T-helper 2 cell treated with Interferon-gamma antibody and Interleukin-4, amounts not matched to agents 5 μg/mL and 100 μg/mL, for 36 hours (primary cell): ENCODE results near the gene NAA15.
"Not testable (repeated sequence)": the region's sequence is repeated elsewhere in the genome, so short reads cannot be mapped to it uniquely, and the experiment has no call there.

Experiments
- DNase-seq: peaks from one replicate; pipeline ENCODE4 v3.0.0; 2021; ENCODE audit warnings: low spot score
- H3K27ac Mint-ChIP-seq: one replicate; pipeline ENCODE4 v1.8.0; 2021; ENCODE audit warnings: mild to moderate bottlenecking, mixed read lengths
- H3K27me3 Mint-ChIP-seq: one replicate; pipeline ENCODE4 v1.8.0; 2021; ENCODE audit warnings: low read depth, mixed read lengths
- H3K36me3 Mint-ChIP-seq: one replicate; pipeline ENCODE4 v1.8.0; 2021; ENCODE audit warnings: low read depth, mixed read lengths
- H3K4me1 Mint-ChIP-seq: one replicate; pipeline ENCODE4 v1.8.0; 2021; ENCODE audit warnings: low read depth, mixed read lengths
- H3K4me3 Mint-ChIP-seq: one replicate; pipeline ENCODE4 v1.8.0; 2022; ENCODE audit warnings: mild to moderate bottlenecking, moderate library complexity, mixed read lengths
- H3K9me3 Mint-ChIP-seq: one replicate; pipeline ENCODE4 v1.8.0; 2021; ENCODE audit warnings: mixed read lengths

Gene NAA15

DNA sequence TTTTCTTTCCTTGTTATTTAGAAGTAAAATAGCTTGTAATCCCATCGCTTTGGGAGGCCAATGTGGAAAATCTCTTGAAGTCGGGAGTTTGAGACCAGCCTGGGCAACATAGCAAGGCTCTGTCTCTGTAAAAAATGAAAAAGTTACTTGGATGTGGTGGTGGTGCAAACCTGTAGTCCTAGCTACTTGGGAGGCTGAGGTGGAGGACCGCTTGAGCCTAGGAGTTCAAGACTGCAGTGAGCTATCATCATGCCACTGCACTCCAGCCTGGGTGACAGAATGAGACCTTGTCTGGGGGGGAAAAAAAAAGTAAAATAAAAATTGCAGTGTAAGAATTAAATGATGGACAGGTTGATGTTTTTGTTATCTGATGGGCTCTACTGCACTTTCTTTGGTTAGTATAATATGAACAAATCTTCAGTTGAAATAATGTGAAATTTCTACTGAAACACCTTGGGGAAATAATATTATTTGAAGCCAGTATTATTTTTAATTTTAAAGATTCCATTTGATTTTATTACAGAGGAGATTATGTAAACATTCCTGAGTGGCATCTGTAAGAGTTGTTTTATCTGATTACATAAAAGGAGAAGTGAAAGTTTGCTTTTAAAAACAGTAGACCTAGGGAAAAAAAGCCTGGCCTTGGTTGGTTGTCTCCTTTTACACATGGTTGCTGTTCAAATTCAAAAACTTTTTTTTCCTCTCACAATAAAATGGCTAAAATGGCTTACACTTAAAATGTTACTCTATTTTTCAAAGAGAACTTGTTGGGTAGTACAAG is 11.4 kb downstream of the NAA15 start:
- Mint-ChIP-seq H3K27me3 (no peaks in the 10 kb centered on the region), H3K36me3 (peaks cover 22% of the 10 kb centered on the region), H3K4me1 (peaks cover 51% of the 10 kb centered on the region), H3K27ac (peak overlapping the region; percentile 58), H3K9me3 (peaks cover 4% of the 10 kb centered on the region), H3K4me3 (peak overlapping the region; percentile 50)
- DNase-seq: no peak

DNA sequence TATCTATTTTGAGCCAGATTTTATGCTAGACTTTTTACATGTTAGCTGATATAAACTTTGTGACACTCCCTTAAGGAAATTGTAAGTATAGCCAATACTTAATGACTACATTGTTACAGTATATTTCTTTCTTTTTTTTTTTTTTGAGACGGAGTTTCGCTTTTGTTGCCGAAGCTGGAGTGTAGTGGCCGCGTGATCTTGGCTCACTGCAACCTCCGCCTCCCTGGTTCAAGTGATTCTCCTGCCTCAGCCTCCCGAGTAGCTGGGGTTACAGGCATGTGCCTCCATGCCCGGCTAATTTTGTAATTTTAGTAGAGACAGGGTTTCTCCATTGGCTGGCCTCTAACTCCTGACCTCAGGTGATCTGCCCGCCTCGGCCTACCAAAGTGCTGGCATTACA is 12.1 kb downstream of the NAA15 start:
- Mint-ChIP-seq H3K36me3 (peaks cover 26% of the 10 kb centered on the region), H3K27ac (peak overlapping the region; percentile 58), H3K4me3 (peak overlapping the region; percentile 55), H3K4me1 (peaks cover 53% of the 10 kb centered on the region)
- DNase-seq, H3K27me3 Mint-ChIP-seq, H3K9me3 Mint-ChIP-seq: not testable (repeated sequence)

DNA sequence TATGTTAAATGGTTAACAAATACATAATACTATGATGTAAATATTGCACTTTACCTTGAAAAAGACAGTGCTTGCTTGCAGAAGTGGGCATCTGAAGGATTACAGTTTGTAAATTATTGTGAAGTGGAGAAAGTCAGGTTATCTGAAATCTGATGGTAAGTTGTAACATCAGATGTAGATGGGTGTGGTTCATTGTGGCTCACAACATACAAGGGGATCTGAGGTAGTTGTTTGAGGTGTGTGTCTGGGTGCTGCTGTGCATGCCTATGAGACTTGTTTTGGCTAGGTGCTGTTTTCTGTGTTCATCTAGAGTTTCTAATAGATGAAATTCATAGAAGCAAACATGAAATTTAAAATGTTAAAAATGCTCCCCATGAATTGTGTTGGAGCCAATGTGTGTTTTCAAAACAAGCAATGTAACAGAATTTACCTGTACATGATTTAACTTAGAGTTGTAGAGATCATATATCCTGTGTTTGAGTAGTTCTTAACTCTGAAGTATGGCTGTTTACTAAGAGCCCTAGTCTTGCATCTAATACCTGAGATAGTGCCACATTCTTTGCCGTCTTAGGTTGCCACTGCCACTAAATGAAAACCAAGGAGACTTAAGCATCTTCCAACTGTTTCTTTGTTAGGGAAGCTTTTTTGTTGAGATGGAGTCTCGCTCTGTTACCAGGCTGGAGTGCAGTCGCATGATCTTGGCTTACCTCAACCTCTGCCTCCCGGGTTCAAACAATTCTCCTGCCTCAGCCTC is 12.9 kb downstream of the NAA15 start:
- Mint-ChIP-seq H3K36me3 (peaks cover 25% of the 10 kb centered on the region), H3K27ac (peak overlapping the region; percentile 29), H3K4me3 (peak overlapping the region; percentile 55), H3K27me3 (no peaks in the 10 kb centered on the region), H3K4me1 (peaks cover 52% of the 10 kb centered on the region), H3K9me3 (peaks cover 4% of the 10 kb centered on the region)
- DNase-seq: no peak

DNA sequence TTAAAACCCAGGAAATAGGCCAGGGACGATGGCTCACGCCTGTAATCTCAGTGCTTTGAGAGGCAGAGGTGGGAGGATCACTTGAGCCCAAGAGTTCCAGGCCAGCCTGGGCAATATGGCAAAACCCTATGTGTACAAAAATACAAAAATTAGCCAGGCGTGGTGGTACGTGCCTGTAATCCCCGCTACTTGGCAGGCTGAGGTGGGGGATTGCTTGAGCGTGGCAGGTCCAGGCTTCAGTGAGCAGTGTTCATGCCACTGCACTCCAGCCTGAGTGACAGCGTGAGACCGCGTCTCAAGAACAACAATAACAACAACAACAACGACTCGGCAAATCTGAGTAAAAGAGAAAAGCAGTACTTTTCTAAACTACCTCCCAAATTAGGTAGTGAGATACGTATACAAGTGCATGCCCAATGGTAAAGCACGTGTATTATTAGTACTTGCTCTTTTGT is 13.9 kb downstream of the NAA15 start:
- peak overlapping the region; percentile 16 for H3K4me3 Mint-ChIP-seq
- H3K27ac Mint-ChIP-seq: no peak overlapping the region
- no peak for DNase-seq
- no peaks in the 10 kb centered on the region for H3K27me3 Mint-ChIP-seq
- H3K36me3 Mint-ChIP-seq: peaks cover 29% of the 10 kb centered on the region
- H3K9me3 Mint-ChIP-seq: peaks cover 8% of the 10 kb centered on the region
- H3K4me1 Mint-ChIP-seq: peaks cover 56% of the 10 kb centered on the region

DNA sequence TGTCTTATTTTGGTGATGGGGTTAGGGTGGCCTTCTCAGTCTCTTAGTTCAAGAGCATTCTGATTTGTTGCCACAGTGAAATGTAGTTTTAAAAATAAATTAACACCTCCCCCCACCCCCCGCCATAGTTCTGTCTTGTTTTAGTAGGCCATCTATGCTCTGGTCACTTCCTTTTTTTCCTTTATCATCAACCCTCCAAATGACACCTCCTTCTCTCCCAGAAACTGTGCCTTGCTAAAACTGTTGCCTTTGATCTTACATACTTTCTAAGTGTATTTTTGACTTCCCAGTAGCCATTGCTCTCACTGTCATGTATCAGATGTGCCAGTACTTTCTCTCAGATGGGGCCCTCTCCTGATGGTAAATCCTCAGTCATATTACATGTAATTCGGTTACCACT is 15.4 kb downstream of the NAA15 start:
- H3K27me3 Mint-ChIP-seq: no peaks in the 10 kb centered on the region
- H3K4me3 Mint-ChIP-seq: peak overlapping the region; percentile 59
- H3K9me3 Mint-ChIP-seq: peaks cover 10% of the 10 kb centered on the region
- DNase-seq: no peak
- peaks cover 56% of the 10 kb centered on the region for H3K4me1 Mint-ChIP-seq
- peak overlapping the region; percentile 73 for H3K27ac Mint-ChIP-seq
- peaks cover 35% of the 10 kb centered on the region for H3K36me3 Mint-ChIP-seq

DNA sequence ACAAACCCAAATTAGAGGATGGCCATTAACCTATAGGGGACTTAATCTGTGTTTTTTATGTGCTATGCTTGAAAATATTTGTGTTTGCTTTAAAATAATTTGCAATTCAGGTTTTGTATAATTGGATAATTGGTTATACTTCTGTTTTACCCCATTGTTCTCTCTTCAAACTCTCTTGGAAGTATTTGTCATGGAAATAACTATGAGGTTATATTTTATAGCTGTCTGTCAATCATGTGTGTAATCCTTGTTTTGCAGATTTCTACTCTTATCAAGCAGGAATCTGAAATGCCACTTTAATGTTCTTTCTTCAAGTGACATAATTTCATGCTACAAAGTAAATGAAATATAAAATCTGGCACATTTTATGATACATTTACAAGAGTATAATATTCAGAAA is 16.3 kb downstream of the NAA15 start:
- Mint-ChIP-seq H3K4me1 (peaks cover 56% of the 10 kb centered on the region), H3K4me3 (no peak overlapping the region), H3K9me3 (peaks cover 18% of the 10 kb centered on the region)

DNA sequence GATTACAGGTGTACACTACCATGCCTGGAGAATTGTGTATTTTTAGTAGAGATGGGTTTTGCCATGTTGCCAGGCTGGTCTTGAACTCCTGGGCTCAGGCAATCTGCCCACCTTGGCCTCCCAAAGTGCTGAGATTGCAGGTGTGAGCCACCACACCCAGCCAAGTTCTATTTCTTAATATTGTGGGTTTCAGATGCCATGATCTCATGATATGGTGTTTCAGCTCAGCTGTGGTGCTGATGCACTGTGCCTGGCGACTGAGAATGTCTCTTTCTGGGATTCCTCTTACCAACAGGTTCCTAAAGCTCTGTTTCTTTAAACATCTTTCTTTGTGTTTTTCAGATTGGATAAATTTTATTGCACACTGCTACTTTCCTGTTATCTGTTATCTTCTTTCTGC is 18.3 kb downstream of the NAA15 start:
- Mint-ChIP-seq H3K27me3 (no peaks in the 10 kb centered on the region), H3K4me1 (peaks cover 45% of the 10 kb centered on the region), H3K27ac (peak overlapping the region; percentile 42)

More for the DNA sequence above, 16.3 kb downstream of the NAA15 start:
- DNase-seq: no peak
- peaks cover 41% of the 10 kb centered on the region for H3K36me3 Mint-ChIP-seq
- no peaks in the 10 kb centered on the region for H3K27me3 Mint-ChIP-seq
- H3K27ac Mint-ChIP-seq: no peak overlapping the region

DNA sequence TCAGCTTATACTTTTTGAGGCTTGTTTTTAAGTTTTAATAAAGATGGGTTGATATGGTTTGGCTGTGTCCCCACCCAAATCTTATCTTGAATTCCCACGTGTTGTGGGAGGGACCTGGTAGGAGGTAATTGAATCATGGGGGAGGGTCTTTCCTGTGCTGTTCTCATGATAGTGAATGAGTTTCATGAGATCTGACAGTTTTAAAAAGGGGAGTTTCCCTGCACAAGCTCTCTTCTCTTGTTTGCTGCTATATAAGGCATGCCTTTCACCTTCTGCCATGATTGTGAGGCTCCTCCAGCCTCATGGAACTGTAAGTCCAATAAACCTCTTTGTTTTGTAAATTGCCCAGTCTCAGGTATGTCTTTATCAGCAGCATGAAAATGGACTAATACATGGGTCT is 20.8 kb downstream of the NAA15 start:
- not testable (repeated sequence) for H3K4me3 Mint-ChIP-seq, H3K27me3 Mint-ChIP-seq, DNase-seq
- Mint-ChIP-seq H3K36me3 (peaks cover 28% of the 10 kb centered on the region), H3K27ac (peak overlapping the region; percentile 12), H3K9me3 (peaks cover 14% of the 10 kb centered on the region), H3K4me1 (peaks cover 28% of the 10 kb centered on the region)

More for the DNA sequence above, 18.3 kb downstream of the NAA15 start:
- H3K9me3 Mint-ChIP-seq: peaks cover 18% of the 10 kb centered on the region
- H3K4me3 Mint-ChIP-seq: no peak overlapping the region
- peaks cover 37% of the 10 kb centered on the region for H3K36me3 Mint-ChIP-seq
- DNase-seq: no peak

DNA sequence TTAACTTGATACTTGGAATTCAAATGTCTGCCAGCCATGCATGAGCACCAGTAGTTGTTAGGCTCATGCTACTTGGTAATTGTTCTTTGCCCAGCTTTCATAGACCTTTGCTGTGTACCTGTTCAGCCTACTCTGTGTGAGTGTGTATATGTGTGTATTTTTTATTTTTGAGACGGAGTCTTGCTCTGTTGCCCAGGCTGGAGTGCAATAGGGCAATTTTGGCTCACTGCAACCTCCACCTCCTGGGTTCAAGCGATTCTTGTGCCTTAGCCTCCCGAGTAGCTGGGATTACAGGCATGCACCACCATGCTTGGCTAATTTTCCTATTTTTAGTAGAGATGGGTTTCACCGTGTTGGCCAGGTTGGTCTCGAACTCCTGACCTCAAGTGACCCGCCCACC is 21.2 kb downstream of the NAA15 start:
- not testable (repeated sequence) for DNase-seq, H3K4me3 Mint-ChIP-seq, H3K27ac Mint-ChIP-seq, H3K27me3 Mint-ChIP-seq
- H3K4me1 Mint-ChIP-seq: peaks cover 27% of the 10 kb centered on the region
- H3K36me3 Mint-ChIP-seq: peaks cover 26% of the 10 kb centered on the region
- peaks cover 14% of the 10 kb centered on the region for H3K9me3 Mint-ChIP-seq

DNA sequence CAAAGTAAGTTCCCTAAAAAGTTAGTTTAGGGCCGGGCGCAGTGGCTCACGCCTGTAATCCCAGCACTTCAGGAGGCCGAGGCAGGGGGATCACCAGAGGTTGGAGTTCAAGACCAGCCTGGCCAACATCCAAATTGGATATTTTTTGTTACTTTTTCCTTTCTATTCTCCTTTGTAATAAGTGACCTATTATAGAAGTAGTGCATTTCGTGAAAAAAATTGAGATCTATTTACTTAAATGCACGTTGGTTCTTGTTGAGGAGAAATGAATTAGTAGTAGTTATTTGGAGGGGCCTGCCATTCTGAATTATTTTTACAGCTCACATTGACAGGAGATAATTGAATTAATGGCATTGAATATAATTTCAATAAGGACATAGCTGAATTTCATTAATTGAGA is 23.3 kb downstream of the NAA15 start:
- no peak for DNase-seq
- no peak overlapping the region for H3K27ac Mint-ChIP-seq
- H3K9me3 Mint-ChIP-seq: peaks cover 14% of the 10 kb centered on the region
- H3K36me3 Mint-ChIP-seq: peaks cover 37% of the 10 kb centered on the region
- H3K4me1 Mint-ChIP-seq: peaks cover 28% of the 10 kb centered on the region
- H3K4me3 Mint-ChIP-seq: no peak overlapping the region
- H3K27me3 Mint-ChIP-seq: no peaks in the 10 kb centered on the region

DNA sequence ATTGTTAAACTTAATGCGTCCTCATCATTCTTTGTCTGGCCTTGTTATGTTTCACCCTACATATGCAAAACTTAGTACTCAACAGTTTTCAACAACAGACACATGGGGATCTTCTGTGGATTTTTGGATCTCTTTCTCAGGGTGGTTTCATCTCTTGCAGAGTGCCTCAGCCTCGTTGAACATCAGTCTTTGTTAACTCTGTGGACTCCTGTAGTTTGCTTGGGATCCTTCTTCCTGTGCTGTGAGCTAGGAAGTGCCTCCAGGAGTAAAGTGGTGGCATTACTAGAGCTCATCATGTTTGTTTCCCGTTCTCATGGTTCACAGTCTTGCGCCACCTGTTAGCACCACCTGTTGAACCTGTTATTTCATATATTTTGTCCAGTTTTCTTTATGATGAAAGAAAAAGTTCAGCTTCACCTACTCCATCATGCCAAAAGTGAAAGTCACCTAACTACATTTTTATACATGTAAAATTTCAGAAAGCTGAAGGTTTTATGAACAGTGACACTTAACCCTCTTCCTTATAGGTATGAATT is 28.4 kb downstream of the NAA15 start:
- H3K27ac Mint-ChIP-seq: peak overlapping the region; percentile 24
- H3K4me1 Mint-ChIP-seq: peaks cover 20% of the 10 kb centered on the region
- no peak for DNase-seq
- peak overlapping the region; percentile 6 for H3K4me3 Mint-ChIP-seq
- no peaks in the 10 kb centered on the region for H3K9me3 Mint-ChIP-seq
- H3K27me3 Mint-ChIP-seq: no peaks in the 10 kb centered on the region
- peaks cover 32% of the 10 kb centered on the region for H3K36me3 Mint-ChIP-seq

DNA sequence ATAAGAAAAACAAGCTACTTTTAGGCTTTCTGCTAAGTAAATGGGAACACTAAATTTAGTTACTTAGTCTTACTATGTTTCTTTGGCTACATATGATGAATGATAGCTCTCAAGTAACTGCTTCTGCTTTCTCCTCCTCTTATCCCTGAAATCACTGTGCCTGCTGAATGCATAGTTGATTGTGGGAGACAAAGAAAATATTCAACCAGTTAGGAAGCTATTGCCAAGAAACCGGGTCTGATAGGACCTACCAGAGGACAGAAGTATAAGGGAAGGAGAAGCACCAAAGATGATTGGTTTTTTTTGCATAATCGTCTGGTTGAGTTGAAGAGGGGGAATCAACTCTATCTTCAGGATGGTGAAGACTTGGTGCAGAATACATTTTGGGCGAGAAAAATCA is 29.0 kb downstream of the NAA15 start:
- DNase-seq: no peak
- H3K4me3 Mint-ChIP-seq: no peak overlapping the region
- no peaks in the 10 kb centered on the region for H3K27me3 Mint-ChIP-seq
- H3K4me1 Mint-ChIP-seq: peaks cover 20% of the 10 kb centered on the region
- H3K36me3 Mint-ChIP-seq: peaks cover 36% of the 10 kb centered on the region
- H3K9me3 Mint-ChIP-seq: no peaks in the 10 kb centered on the region
- peak overlapping the region; percentile 24 for H3K27ac Mint-ChIP-seq

DNA sequence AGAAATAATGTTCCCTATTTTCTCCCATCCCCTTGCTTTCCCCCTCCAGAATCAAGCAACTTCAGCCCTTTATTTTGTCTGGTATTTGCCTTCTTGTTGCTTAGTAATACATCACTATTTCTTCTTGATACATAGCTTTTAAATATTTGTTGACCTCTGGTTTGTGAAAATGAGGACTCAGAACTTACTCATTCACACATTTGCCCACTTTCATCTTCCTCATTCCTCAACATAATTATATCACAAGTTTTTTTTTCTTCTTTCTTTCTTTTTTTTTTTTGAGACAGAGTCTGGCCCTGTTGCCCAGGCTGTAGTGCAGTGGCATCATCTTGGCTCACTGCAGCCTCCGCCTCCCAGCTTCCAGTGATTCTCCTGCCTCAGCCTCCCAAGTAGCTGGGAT is 29.9 kb downstream of the NAA15 start:
- Mint-ChIP-seq H3K4me3 (no peak overlapping the region), H3K9me3 (no peaks in the 10 kb centered on the region), H3K4me1 (peaks cover 20% of the 10 kb centered on the region), H3K36me3 (peaks cover 39% of the 10 kb centered on the region), H3K27me3 (no peaks in the 10 kb centered on the region), H3K27ac (no peak overlapping the region)
- DNase-seq: no peak

DNA sequence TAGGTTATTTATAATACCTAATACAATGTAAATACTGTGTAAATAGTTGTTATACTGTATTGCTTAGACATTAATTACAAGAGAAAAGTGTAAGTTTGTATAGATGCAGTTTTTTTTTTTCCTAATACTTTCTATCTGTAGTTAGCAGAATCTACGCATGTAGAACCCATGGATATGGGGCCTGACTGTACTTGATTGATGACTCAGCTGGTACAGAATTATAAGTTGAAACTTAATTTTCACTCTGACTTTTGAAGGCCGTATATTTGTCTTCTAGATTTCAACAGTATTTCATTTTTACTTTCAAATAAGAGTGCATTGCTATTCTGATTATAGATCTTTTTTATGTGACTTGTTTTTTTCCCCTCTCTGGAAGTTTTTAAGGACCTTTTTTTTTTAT is 31.7 kb downstream of the NAA15 start:
- Mint-ChIP-seq H3K9me3 (no peaks in the 10 kb centered on the region), H3K36me3 (peaks cover 38% of the 10 kb centered on the region), H3K27me3 (no peaks in the 10 kb centered on the region), H3K27ac (no peak overlapping the region), H3K4me3 (no peak overlapping the region), H3K4me1 (peaks cover 21% of the 10 kb centered on the region)
- no peak for DNase-seq
